SHP77 treated with DMSO at 0.1 percent for 48 hours (cell line): ENCODE data around the gene MS4A4A.

Source experiments
- DNase-seq: peaks from one replicate; lab custom pipeline; 2025; lab: John Stamatoyannopoulos, UW

The MS4A4A gene

GRCh38 chr11:60349990-60350389, 69.5 kb downstream of the MS4A4A start:
- DNase-seq: no peak

- no peak for DNase-seq
Measured at GRCh38 chr11:60357771-60358170, 77.3 kb downstream of the MS4A4A start.
